A549 (cell line): ENCODE results near the gene USP20.

ENCODE experiments used
- CHD4 ChIP-seq: fragments of 200-600 bp; sonication (generic); IDR thresholded peaks from 2 replicates; pipeline ENCODE4 v1.6.1; 2016; ENCODE audit warnings: antibody characterized with exemption, mild to moderate bottlenecking, borderline replicate concordance
- CTCF ChIP-seq: fragments of >200 bp; sonication (Bioruptor Twin); formaldehyde crosslinking; IDR thresholded peaks from 3 replicates; pipeline ENCODE4 v1.5.1; 2016
- EP300 ChIP-seq, 2 experiments: fragments of >200 bp; sonication (Bioruptor Twin); formaldehyde crosslinking; IDR thresholded peaks; 2 replicates in 1 of 2; 3 replicates in 1 of 2; pipeline ENCODE4 v1.6.1; 2016 to 2017

DNA sequence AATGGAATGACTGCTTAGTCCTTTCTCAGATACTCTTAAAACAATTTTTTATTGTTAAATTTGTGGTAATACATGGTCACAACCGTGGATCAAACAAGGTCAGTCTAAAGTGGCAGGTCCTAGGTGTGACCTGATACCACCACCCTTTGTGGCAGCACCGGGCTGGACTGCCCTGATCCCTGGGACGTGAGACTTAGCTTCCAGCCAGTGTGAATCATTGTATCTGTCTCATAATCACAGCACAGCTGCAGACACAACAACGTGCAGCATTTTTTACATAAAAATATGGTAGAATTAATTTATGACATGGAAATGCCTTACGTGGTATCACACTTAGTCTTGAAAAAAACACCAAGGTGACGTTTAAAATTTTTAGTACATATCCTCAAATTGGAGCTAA, 24.5 kb upstream of the USP20 start:
- TF ChIP-seq CTCF (no peak), CHD4 (no peak), EP300 (IDR thresholded peaks at IDR 0.05) (no peak)
